ENCODE data around the gene RALGDS.

DNA sequence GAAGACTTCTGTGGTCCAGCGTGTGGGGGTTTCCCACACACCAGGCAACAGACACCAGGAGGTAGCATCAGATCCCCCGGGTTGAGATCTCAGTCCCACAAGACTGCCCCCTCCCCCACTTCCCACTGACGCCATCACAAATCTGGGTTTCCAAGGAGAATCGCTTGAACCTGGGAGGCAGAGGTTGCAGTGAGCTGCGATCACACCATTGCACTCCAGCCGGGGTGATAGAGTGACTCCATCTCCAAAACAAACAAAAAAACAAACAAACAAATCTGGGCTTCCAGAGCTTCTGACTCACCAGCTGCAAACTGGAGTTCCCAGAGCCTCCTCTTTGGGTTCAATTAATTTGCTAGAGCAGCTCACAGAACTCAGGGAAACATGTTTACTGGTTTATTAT lies 47.4 kb upstream of the RALGDS start:
- TF ChIP-seq, protein P1, sequence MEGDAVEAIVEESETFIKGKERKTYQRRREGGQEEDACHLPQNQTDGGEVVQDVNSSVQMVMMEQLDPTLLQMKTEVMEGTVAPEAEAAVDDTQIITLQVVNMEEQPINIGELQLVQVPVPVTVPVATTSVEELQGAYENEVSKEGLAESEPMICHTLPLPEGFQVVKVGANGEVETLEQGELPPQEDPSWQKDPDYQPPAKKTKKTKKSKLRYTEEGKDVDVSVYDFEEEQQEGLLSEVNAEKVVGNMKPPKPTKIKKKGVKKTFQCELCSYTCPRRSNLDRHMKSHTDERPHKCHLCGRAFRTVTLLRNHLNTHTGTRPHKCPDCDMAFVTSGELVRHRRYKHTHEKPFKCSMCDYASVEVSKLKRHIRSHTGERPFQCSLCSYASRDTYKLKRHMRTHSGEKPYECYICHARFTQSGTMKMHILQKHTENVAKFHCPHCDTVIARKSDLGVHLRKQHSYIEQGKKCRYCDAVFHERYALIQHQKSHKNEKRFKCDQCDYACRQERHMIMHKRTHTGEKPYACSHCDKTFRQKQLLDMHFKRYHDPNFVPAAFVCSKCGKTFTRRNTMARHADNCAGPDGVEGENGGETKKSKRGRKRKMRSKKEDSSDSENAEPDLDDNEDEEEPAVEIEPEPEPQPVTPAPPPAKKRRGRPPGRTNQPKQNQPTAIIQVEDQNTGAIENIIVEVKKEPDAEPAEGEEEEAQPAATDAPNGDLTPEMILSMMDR (IDR thresholded peaks at IDR 0.05; ENCODE audit: low read depth, low read length) = no peak
- TF ChIP-seq MAX (IDR thresholded peaks at IDR 0.05; ENCODE audit: low read depth, low read length) = no peak

Data from NB4 (cell line).